B cell (primary cell): Measurements from ENCODE around the gene TENM4.

ENCODE experiments used
- CTCF ChIP-seq: fragments of 200-600 bp; IDR thresholded peaks from one replicate; pipeline ENCODE4 v1.8.0; 2022; ENCODE audit warnings: antibody characterized with exemption, mild to moderate bottlenecking
- EZH2 ChIP-seq: IDR thresholded peaks from 2 replicates; pipeline ENCODE4 v1.6.1; 2012; ENCODE audit warnings: borderline replicate concordance, low read depth, mild to moderate bottlenecking, moderate library complexity, low read length; ENCODE audit not compliant: insufficient read depth, poor library complexity, severe bottlenecking

GRCh38 chr11:78961937-78962701, 478.7 kb downstream of the TENM4 start:
- no peak for TF ChIP-seq EZH2
- no peak for TF ChIP-seq CTCF
